Activated CD4-positive, CD25-positive, alpha-beta regulatory T cell treated with anti-CD3 and anti-CD28 coated beads, Interleukin-2, amount 50 U/mL, for 16 hours (primary cell): Measurements from ENCODE around the gene ERCC2.
"Not testable (repeated sequence)": the region's sequence is repeated elsewhere in the genome, so short reads cannot be mapped to it uniquely, and the experiment has no call there.

ENCODE experiments used
- DNase-seq: peaks from one replicate; pipeline ENCODE4 v3.0.0-alpha.2; 2020; ENCODE audit warnings: low read depth, low spot score

ERCC2 gene

GRCh38 chr19:45354241-45354842, 16.0 kb downstream of the ERCC2 start:
- DNase-seq = no peak

DNA sequence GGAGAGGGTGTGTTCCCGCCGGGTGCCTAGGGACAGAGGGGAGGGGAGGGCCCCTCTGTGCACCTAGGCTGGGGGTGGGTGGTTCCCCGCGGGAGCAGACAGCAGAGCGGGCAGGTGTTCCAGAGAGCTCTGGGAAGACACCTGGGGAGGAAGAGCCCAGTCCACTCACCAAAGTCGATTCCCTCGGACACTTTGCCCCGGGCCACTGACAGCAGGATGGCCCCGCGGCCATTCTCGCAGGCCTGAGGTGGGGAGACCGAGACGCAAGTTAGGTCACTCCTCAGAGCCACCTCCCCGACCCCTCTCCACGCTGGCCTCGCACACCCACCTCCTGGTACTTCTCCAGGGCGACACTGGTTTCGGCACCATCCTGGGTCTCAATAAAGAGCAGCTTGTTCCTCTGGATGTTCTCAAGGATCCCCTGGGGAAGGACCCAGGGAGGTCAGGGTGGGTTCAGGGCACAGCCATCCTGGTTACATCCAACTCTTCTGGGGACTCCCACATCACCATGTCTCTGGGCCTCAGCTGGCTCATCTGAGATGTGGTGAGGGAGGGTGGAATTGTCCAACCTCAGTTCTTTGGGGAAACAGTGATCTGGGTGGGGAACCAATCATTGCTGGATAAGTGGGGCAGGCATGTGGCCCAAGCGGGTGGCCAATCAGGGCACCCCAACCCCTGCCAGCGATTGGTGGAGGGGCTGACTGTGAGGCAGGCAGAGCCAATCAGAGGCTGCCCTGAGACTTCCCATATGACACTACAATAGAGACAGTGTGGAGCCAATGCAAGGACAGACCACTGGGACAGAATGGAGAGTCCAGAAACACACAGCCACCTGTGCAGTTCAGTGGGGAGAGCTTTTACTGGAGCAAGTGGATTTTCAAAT, 17.2 kb downstream of the ERCC2 start:
- DNase-seq = no peak

DNA sequence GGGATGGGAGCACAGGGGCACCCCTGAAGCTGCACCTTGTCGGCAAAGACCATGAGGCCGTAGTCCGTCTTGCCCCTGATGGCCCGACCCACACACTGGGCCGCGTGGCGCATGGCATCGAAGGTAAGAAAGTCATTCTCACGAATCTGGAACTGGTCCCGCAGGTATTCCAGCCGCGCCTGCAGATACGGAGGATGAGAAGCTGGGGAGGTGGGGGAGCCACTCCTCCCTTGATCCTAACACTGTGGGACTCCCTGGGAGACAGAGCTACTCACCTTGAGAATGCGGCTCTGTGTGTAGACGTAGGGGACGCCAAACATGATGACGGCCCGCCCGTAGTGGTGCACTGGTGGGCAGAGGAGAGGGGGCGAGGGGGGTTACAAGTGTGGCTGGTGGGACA, 17.9 kb downstream of the ERCC2 start:
- DNase-seq = no peak

- DNase-seq = no peak
Measured at GRCh38 chr19:45352062-45352461, 18.3 kb downstream of the ERCC2 start.

DNA sequence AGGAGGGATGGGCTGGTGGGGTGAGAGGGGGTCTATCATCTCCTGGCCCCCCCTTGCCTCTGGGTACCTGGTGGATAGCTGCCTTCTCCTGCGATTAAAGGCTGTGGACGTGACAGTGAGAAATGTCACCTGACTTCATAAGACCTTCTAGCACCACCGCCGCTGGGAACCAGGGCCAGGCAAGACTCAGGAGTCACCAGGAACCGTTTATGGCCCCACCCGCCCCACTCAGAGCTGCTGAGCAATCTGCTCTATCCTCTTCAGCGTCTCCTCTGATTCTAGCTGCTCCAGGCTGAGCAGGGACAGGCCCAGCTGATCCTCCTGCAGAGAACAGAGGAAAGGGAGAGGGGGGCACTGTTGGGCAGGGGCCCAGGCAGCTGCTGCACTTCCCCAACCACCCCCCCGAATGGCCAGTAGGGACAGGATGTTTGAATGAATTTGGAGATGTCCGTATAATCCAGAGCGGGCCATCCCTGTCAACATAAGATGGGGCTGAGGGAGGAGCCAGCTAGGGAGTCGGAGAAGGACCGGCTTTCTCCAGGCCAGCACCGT, 18.9 kb downstream of the ERCC2 start:
- DNase-seq = no peak

DNA sequence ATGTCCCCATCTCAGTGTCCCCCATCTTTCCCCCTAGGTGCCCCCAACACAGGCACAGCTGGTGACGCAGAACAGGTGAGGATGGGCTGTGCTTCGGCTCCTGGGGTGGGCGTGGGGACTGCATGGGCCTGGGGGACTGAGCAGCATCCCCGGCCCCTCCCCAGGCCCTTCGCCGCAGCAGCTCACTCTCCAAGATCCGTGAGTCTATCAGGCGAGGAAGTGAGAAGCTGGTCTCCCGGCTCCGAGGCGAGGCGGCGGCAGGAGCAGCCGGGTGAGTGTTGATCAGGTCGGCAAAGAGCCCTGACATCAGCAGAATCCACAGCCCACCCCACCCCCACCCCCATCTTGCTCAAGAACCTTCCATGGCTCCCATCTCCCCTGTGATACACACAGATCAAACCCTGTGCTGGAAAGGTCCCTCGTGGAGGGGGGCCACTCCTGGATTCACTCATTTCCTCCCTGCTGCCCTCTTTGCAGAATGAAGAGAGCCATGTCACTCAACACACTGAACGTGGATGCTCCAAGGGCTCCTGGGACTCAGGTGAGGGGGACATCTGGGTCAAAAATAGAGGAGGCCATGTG, 19.8 kb downstream of the ERCC2 start:
- no peak for DNase-seq

GRCh38 chr19:45349430-45349941, 20.9 kb downstream of the ERCC2 start:
- DNase-seq = no peak

GRCh38 chr19:45349126-45349415, 21.3 kb downstream of the ERCC2 start:
- no peak for DNase-seq

DNA sequence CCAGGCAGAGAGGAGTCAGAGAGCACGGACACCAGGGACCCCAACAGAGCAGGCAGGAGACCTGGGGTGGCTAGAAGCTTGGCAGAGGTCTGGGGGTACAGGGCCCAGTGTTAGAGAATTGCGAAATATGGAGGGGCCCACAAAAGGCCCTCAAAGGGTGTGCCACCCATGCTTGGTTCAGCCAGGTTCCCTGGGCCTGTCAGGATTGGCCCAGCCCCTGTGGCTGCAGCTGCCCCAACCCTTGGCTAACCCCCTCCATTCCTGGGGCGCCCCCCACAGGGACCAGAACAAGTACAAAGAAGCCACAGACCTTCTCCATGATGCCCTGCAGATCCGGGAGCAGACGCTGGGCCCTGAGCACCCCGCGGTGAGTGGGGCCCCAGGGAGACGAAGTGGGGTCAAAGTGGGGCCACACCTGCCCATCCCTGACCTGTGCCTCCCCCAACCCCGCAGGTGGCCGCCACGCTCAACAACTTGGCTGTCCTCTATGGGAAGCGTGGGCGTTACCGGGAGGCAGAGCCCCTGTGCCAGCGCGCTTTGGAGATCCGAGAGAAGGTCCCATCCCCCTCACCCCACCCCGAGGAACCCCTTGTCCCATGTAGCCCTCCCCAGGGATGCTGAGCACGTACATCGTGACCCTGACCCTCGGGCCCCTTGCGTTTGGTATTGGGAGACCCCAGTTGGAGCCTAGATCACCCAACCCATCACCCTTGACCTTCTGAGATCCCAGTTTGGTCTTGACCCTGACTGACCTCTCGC, 21.8 kb downstream of the ERCC2 start:
- DNase-seq = no peak

GRCh38 chr19:45347570-45348366, 22.6 kb downstream of the ERCC2 start:
- no peak for DNase-seq

- no peak for DNase-seq
Measured at GRCh38 chr19:45346449-45346848, 23.9 kb downstream of the ERCC2 start.

GRCh38 chr19:45345506-45345860, 24.9 kb downstream of the ERCC2 start:
- no peak for DNase-seq

- no peak for DNase-seq
Measured at GRCh38 chr19:45344621-45345505, 25.5 kb downstream of the ERCC2 start.

DNA sequence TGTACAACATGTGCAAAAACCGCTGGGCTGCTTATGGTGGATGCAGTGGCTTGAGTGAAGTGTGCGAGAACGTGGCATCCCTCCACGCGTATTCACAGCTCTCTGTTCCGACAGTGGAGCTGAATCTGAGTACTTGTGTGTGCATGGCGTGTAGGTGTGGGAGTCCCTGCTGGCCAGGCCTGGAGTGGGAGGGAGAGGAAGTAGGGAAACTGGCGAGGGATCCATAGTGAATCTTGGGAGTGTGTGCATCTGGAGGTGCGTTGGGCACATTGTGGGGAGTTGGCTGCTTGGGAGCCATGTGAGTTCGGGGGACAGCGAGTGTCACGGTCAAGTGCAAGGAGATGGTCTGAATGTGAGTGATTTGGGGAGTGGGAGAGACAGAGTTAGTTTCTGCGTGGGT, 27.5 kb downstream of the ERCC2 start:
- no peak for DNase-seq

DNA sequence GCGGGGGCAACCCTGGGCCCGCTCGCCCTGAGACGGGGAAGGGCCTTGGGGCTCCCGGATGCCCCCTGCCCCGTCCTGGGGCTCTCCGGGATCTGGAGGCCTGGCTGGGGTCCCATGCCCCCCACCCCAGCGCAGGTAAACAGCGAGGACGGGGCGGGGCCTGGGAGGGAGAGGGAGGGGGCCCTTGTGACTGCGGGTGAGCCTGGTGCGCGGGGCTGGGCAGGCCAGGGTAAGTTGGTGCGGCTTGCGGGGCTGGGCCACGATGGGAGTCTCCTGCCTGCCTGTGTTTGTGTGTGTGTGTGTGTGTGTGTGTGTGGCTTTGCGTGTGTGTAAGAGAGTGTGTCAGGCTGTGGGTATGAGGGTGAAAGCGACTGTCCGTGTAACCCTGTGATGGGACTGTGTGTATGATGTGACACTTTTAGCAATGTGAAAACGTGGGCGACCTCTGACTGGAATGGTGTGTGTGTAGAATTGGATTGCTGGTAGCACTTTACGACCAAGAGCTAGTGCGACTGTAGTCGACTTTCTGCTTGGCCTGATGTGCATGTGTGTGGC, 29.4 kb downstream of the ERCC2 start:
- no peak for DNase-seq

DNA sequence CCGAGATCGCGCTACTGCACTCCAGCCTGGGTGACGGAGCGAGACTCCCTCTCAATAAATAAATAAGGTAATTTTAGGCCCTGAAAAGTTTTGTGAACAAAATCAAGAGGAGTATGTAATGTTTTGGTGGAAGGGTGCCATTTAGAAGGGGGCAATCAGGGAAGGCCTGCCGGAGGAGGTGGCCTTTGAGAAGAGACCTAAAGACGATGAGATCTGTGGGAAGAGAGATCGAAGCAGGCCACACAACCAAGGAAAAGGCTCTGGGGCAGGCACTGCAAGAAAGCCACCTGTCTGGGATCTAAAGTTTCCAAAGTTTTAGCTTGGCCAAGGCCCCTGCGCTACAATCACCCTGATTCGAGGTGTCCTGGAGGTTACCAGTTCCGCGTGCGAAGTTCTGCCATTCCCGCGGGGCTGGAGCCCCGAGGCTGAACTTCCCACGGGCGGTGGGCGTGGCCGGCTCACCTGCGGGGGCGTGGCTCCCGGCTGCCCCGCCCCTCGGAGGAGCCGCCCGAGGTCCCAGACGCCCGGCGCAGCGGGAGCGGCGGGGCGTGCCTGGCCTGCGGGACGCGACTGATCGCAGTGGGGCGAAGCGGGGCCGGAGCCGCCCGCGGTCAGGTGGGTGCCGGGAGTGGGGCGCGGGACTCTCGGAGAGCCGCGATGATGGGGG, 30.0 kb downstream of the ERCC2 start, which contains the start of gene KLC3:
KLC3 (plus strand) TSS at position 519 of the 667 bp plus-strand sequence. CDS start 4,792 bp downstream, outside the sequence.
- no peak for DNase-seq

- no peak for DNase-seq
Measured at GRCh38 chr19:45339629-45340028, 30.7 kb downstream of the ERCC2 start.

DNA sequence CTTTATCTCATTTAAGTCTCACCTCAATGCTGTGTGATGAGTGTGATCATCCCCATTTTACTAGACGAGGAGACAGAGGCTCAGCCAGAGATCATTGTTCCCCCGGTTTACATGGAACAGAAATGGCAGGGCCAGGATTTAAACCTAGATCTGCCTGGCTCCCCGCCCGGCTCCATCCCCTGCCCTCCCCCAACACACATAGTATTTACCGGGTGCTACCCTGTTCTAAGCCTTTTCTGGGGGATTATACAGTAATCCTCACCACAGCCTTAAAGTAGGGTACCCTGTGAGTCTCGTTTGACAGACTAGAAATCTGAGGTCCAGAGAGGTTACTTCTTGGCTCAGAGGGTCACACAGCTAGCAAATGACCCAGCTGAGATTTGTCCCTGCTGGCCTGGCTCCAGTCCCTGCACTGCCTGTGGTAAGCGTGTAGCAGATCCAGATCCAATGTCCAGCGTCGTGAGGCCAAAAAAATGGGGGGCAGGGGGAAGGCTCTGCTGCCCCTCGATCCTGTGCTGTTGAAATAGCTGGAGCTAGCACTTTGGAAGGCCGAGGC, 33.6 kb downstream of the ERCC2 start:
- no peak for DNase-seq

- not testable (repeated sequence) for DNase-seq
Measured at GRCh38 chr19:45334881-45335280, 35.5 kb downstream of the ERCC2 start.
